Measurements from ENCODE around the gene DSCAML1. TPM values are rescaled to one million over a fixed set of nuclear protein-coding genes. Genes with fewer than 3 reads are reported as not detected.

DSCAML1 gene
- total RNA-seq, 2 donors from 2014 or later = 2.5 to 5.0 TPM

- Mint-ChIP-seq H3K27ac (no peak overlapping the region), H3K9me3 (no peaks in the 10 kb centered on the region), H3K36me3 (no peaks in the 10 kb centered on the region)
- DNase-seq (ENCODE audit: low spot score in 2 of 2) = no peak
- ATAC-seq = no peak
Measured at GRCh38 chr11:117521974-117522373, 275.0 kb downstream of the DSCAML1 start.

DNA sequence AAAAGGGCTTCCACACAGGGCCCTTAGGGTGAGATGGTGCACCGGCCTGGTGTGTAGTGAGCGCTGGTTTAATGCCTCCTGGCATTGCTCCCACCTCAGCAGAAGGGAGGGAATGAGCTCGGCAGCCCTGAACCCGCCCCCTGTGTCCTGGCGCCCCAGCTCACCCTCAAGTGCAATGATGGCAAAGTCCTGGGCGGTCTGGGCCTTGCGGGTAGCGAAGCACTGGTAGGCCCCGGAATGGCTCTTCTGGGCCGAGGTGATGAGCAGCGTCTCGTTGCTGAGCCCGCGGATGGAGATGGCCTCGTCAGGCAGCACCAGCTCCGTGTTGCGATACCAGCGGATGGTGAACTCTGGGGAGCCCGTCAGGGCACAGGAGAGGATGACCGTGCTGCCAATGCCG lies 276.1 kb downstream of the DSCAML1 start:
- DNase-seq (ENCODE audit: low spot score in 2 of 2) (no peak), ATAC-seq (no peak)
- no peaks in the 10 kb centered on the region for H3K36me3 Mint-ChIP-seq
- H3K9me3 Mint-ChIP-seq = no peaks in the 10 kb centered on the region
- H3K27ac Mint-ChIP-seq = no peak overlapping the region

DNA sequence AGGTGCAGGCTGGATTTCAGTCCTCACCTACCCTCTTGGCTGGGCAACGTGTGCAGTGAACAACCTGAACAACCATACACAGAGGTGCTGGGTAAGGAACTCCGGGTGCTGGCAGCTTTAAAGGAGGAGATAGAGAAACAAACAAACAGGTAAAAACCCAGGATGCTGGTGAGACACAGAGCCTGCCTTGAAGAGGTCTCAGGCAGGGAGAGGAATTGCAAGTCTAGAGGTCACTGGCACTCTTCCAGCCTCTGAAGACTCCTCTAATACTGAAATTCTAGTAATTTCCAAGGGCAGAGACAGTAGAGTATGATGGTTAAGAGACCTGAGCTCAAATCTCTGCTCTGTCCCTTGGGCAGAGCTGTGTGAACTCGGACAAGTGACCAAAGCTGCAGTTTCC lies 276.8 kb downstream of the DSCAML1 start:
- H3K27ac Mint-ChIP-seq = no peak overlapping the region
- no peaks in the 10 kb centered on the region for H3K9me3 Mint-ChIP-seq
- no peak for ATAC-seq
- no peaks in the 10 kb centered on the region for H3K36me3 Mint-ChIP-seq
- DNase-seq (ENCODE audit: low spot score in 2 of 2) = no peak

DNA sequence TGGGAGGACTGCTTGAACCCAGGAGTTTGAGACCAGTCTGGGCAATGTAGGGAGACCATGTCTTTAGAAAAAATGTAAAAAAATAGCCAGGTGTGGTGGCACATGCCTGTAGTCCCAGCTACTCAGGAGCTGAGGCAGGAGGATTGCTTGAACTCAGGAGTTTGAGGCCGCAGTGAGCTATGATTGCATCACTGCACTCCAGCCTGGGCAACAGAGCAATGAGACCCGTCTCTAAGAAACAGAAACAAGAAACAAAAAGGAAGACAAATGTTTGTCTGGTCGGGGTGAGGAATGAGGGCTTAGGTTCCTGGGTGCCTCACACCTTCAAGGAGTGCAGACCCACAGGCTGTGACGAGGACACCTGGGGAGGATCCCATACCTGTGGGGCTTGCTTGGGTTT lies 277.4 kb downstream of the DSCAML1 start:
- Mint-ChIP-seq H3K36me3 (no peaks in the 10 kb centered on the region), H3K9me3 (no peaks in the 10 kb centered on the region), H3K27ac (peak overlapping the region in 1 of 2 donors; percentile 45)
- ATAC-seq (no peak), DNase-seq (ENCODE audit: low spot score in 2 of 2) (no peak)

- DNase-seq (ENCODE audit: low spot score in 2 of 2) (no peak), ATAC-seq (no peak)
- H3K27ac Mint-ChIP-seq = peak overlapping the region in 1 of 2 donors; percentile 45
- H3K36me3 Mint-ChIP-seq = no peaks in the 10 kb centered on the region
- no peaks in the 10 kb centered on the region for H3K9me3 Mint-ChIP-seq
Measured at GRCh38 chr11:117519170-117519569, 277.8 kb downstream of the DSCAML1 start.

GRCh38 chr11:117518455-117518854 lies 278.6 kb downstream of the DSCAML1 start:
- no peaks in the 10 kb centered on the region for H3K9me3 Mint-ChIP-seq

DNA sequence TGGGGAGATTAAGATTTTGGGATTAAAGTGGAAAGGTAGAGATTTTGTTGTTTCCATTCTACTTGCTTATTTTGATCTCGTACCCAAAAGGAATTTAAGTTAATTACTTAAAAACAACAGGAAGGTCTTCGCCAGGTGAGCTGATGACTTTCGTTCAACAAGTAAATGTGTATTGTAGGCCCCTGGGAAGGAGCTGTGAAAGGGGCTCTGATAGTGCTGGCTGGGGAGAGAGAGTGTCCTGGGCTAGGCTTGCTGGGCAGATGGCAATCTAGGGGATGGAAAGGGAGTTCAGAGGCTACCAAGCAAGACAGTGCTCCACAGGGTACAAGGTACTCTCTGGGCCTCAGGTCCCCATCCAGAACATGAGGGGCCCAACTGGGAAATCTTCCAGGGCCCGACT lies 279.9 kb downstream of the DSCAML1 start:
- ATAC-seq (no peak), DNase-seq (ENCODE audit: low spot score in 2 of 2) (no peak)
- no peaks in the 10 kb centered on the region for H3K9me3 Mint-ChIP-seq
- H3K36me3 Mint-ChIP-seq = no peaks in the 10 kb centered on the region
- no peak overlapping the region for H3K27ac Mint-ChIP-seq

More at GRCh38 chr11:117518455-117518854, 278.6 kb downstream of the DSCAML1 start:
- H3K36me3 Mint-ChIP-seq = no peaks in the 10 kb centered on the region
- DNase-seq (ENCODE audit: low spot score in 2 of 2) (no peak), ATAC-seq (no peak)
- no peak overlapping the region for H3K27ac Mint-ChIP-seq

DNA sequence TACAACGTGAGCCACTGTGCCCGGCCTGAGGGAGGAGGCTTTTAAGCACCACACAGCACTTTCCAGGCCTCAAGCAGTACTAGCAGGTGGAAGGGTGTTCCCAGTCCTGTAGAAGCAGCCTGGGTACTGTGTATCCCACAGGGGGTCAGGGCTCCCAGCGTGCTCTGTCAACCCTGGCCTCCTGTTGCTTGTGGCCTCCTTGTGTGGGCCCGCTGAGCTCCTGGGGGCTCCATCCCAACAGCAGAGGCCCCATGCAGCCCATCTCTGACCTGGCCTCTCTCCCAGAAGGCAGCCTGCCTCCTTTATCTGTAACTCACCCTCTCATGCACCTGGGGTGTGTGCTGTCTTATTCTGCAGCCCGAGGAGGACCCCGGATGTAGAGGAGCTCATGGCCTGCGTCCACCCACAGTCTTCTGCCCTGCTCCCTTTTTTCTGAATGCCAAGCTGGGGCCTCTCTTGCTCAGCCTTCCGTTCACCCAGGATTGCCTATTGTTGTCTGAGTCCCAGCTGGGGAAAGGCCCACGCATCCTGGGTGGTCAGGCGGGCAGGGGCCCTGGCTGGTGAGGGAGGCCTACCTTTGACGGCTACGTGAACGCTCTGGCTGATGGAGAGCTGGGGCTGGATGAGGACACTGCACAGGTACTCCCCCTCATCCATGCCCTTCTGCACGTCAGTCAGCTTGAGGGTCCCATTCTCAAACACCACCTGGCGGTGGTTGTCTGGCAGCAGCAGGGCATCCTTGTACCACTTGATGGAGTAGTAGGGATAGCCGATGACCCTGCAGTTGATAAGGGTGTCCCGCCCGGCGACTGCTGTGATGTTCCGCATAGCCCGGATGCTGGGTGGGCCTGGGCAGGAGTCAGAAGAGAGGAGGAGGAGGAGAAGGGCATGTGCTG lies 280.9 kb downstream of the DSCAML1 start:
- Mint-ChIP-seq H3K36me3 (no peaks in the 10 kb centered on the region), H3K9me3 (no peaks in the 10 kb centered on the region), H3K27ac (no peak overlapping the region)
- ATAC-seq = no peak
- no peak for DNase-seq (ENCODE audit: low spot score in 2 of 2)

- DNase-seq (ENCODE audit: low spot score in 2 of 2) (no peak), ATAC-seq (no peak)
- H3K36me3 Mint-ChIP-seq = no peaks in the 10 kb centered on the region
- no peak overlapping the region for H3K27ac Mint-ChIP-seq
- no peaks in the 10 kb centered on the region for H3K9me3 Mint-ChIP-seq
Measured at GRCh38 chr11:117514256-117514655, 282.8 kb downstream of the DSCAML1 start.

GRCh38 chr11:117513666-117514065 lies 283.4 kb downstream of the DSCAML1 start:
- DNase-seq (ENCODE audit: low spot score in 2 of 2) (no peak), ATAC-seq (no peak)
- Mint-ChIP-seq H3K9me3 (no peaks in the 10 kb centered on the region), H3K27ac (no peak overlapping the region), H3K36me3 (no peaks in the 10 kb centered on the region)

DNA sequence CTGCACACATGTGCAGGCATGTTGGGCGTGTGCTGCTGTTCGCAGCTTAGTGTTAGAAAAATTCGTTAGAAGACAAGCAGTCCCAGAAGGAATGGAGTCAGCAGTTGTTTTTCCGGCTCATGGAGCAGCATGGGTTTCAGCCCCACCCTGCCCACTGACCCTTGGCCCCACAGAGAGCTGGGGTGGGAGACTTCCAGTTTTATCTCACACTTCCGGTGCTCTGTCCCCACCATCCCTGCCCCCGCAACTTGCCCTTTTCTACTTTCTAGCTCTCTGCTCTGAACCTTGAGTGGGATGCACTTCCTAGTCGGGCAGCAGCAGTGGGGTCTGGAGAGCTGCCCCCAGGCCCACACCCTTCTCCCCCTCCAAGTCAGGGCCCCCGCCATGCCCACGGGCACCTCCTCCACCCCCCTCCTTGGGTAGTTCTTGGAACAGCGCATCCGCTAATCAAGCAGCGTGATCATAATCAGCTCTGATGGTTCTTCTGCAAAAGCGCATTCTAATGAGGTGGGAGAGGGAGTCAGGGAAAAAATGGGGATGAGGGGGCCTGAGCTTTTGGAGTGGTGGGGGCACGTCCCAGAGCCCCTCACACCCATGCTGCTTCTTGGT lies 285.0 kb downstream of the DSCAML1 start:
- no peak for DNase-seq (ENCODE audit: low spot score in 2 of 2)
- H3K36me3 Mint-ChIP-seq = no peaks in the 10 kb centered on the region
- ATAC-seq = no peak
- H3K9me3 Mint-ChIP-seq = no peaks in the 10 kb centered on the region
- H3K27ac Mint-ChIP-seq = no peak overlapping the region

DNA sequence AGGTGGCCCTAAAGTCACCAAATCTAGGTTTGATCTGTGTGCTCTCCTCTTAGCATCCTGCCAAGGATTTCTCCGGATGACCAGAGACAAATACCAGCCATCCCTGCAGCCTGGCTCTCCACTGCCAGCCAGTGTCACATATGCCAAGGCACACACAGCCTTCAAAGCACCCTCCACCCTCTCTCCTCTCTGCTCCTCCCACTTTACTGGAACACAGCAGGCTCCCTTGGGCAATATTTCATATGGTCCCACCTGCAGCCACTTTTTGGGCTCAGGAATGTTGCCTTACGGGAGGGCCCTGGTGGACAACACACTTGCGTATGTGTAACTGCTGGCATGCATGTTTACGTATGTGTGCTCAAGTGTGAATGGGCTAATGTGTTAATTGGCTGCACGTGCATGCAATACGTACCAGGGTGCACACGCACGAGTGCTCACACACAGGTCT lies 285.5 kb downstream of the DSCAML1 start:
- Mint-ChIP-seq H3K36me3 (no peaks in the 10 kb centered on the region), H3K9me3 (no peaks in the 10 kb centered on the region), H3K27ac (no peak overlapping the region)
- DNase-seq (ENCODE audit: low spot score in 2 of 2) (no peak), ATAC-seq (no peak)

- ATAC-seq (no peak), DNase-seq (ENCODE audit: low spot score in 2 of 2) (no peak)
- Mint-ChIP-seq H3K36me3 (no peaks in the 10 kb centered on the region), H3K9me3 (no peaks in the 10 kb centered on the region), H3K27ac (no peak overlapping the region)
Measured at GRCh38 chr11:117510646-117511045, 286.4 kb downstream of the DSCAML1 start.

DNA sequence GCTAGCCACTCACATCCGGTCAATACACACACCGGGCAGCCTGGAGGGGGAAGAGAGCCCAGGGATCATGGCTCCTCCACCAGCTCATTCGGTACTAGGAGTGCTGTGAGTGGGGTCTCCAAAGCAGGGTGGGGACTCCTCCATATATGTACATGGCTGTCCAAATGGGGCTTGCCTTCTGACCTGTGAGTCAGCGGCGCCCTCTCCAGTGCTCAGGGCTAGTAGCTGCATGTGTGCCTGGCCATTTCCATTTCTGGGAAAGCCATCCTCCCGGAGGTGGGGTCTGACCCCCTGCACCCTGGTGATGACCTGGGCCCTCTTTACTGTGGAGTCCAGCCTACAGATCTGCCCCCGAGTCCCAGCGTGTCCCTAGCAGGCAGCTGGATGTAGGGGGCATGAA lies 287.5 kb downstream of the DSCAML1 start:
- DNase-seq (ENCODE audit: low spot score in 2 of 2) (no peak), ATAC-seq (no peak)
- Mint-ChIP-seq H3K36me3 (no peaks in the 10 kb centered on the region), H3K9me3 (no peaks in the 10 kb centered on the region), H3K27ac (no peak overlapping the region)

DNA sequence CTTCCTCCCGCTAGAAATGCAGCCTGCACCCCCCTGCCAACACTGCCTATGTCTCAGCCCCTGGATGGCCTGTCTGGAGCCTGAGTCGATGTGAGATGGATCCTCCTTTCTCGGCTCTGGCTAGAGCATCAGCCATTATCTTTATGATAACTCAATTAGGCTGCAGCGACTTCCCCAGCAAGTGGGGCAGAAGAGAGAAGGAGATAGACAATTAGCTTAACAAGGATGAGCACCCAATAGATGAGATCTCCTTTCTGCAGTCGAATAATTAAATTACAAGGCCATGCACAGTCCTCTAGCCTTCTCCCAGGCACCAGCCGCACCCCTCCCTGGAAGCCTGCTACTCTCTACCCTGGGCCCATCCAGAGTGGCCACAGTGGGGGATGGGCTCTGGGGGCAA lies 290.0 kb downstream of the DSCAML1 start:
- H3K27ac Mint-ChIP-seq = no peak overlapping the region
- no peaks in the 10 kb centered on the region for H3K36me3 Mint-ChIP-seq
- DNase-seq (ENCODE audit: low spot score in 2 of 2) (no peak), ATAC-seq (no peak)
- no peaks in the 10 kb centered on the region for H3K9me3 Mint-ChIP-seq

- no peaks in the 10 kb centered on the region for H3K9me3 Mint-ChIP-seq
- ATAC-seq (no peak), DNase-seq (ENCODE audit: low spot score in 2 of 2) (no peak)
- peak overlapping the region in 1 of 2 donors; percentile 33 for H3K27ac Mint-ChIP-seq
- no peaks in the 10 kb centered on the region for H3K36me3 Mint-ChIP-seq
Measured at GRCh38 chr11:117505285-117505970, 291.6 kb downstream of the DSCAML1 start.

GRCh38 chr11:117502779-117503100 lies 294.3 kb downstream of the DSCAML1 start:
- DNase-seq (ENCODE audit: low spot score in 2 of 2) (no peak), ATAC-seq (no peak)
- Mint-ChIP-seq H3K36me3 (no peaks in the 10 kb centered on the region), H3K27ac (no peak overlapping the region), H3K9me3 (no peaks in the 10 kb centered on the region)

All from activated naive CD4-positive, alpha-beta T cell treated with anti-CD3 and anti-CD28 coated beads, Interleukin-2, amount 50 U/mL, for 72 hours (primary cell).